HEK293T (cell line): ENCODE measurements around the gene CSK.

Source experiments
- ARNT ChIP-seq: fragments of 450-650 bp; IDR thresholded peaks from 2 replicates; pipeline ENCODE4 v1.6.1; 2017; ENCODE audit warnings: mild to moderate bottlenecking
- HDGF ChIP-seq: fragments of 450-650 bp; IDR thresholded peaks from 2 replicates; pipeline ENCODE4 v1.6.1; 2017; ENCODE audit warnings: antibody characterized with exemption, borderline replicate concordance
- L3MBTL2 ChIP-seq: fragments of 450-650 bp; conservative IDR thresholded peaks from 2 replicates; pipeline ENCODE4 v1.6.1; 2016; ENCODE audit warnings: mild to moderate bottlenecking
- SP1 ChIP-seq: fragments of 450-650 bp; IDR thresholded peaks from 2 replicates; pipeline ENCODE4 v1.6.1; 2017

GRCh38 chr15:74789741-74790079 lies 7.8 kb downstream of the CSK start:
- TF ChIP-seq HDGF (no peak), ARNT (no peak), SP1 (no peak), L3MBTL2 (no peak)
